Measurements from ENCODE around the gene ERBIN.
"Not testable (repeated sequence)": the region's sequence is repeated elsewhere in the genome, so short reads cannot be mapped to it uniquely, and the experiment has no call there.

ERBIN gene

GRCh38 chr5:65926276-65926783 lies at the start of gene ERBIN:
Gene ERBIN (plus strand): TSS chr5:65926575. CDS start chr5:65992719, 66,144 bp downstream.
- peak; percentile 76 for DNase-seq (ENCODE audit: extremely low read depth, insufficient read length)
- Histone ChIP-seq H3K4me3 (replicated peaks; ENCODE audit: low read depth, low read length) (peak within 1 kb of the TSS; percentile 98), H3K27me3 (replicated peaks; ENCODE audit: control insufficient read depth, insufficient read depth, low read length) (no peaks in the 10 kb centered on the region), H3K36me3 (ENCODE audit: control insufficient read depth, insufficient read depth, low read length) (no peaks in the 10 kb centered on the region)
- no peak for TF ChIP-seq CTCF (IDR thresholded peaks at IDR 0.05; ENCODE audit: insufficient read depth, low read length, poor library complexity, severe bottlenecking)

- Histone ChIP-seq H3K27me3 (replicated peaks; ENCODE audit: control insufficient read depth, insufficient read depth, low read length) (no peaks in the 10 kb centered on the region), H3K36me3 (ENCODE audit: control insufficient read depth, insufficient read depth, low read length) (no peaks in the 10 kb centered on the region), H3K4me3 (replicated peaks; ENCODE audit: low read depth, low read length) (no peak overlapping the region)
- no peak for TF ChIP-seq CTCF (IDR thresholded peaks at IDR 0.05; ENCODE audit: insufficient read depth, low read length, poor library complexity, severe bottlenecking)
- DNase-seq (ENCODE audit: extremely low read depth, insufficient read length): no peak
These were observed 49.4 kb upstream of the ERBIN start for GRCh38 chr5:65876970-65877369.

- not testable (repeated sequence) for DNase-seq (ENCODE audit: extremely low read depth, insufficient read length); H3K36me3 ChIP-seq (ENCODE audit: control insufficient read depth, insufficient read depth, low read length); H3K27me3 ChIP-seq (replicated peaks; ENCODE audit: control insufficient read depth, insufficient read depth, low read length); H3K4me3 ChIP-seq (replicated peaks; ENCODE audit: low read depth, low read length)
These were observed 46.6 kb upstream of the ERBIN start for GRCh38 chr5:65879668-65880256.

- DNase-seq (ENCODE audit: extremely low read depth, insufficient read length): no peak
- Histone ChIP-seq H3K36me3 (ENCODE audit: control insufficient read depth, insufficient read depth, low read length) (no peaks in the 10 kb centered on the region), H3K4me3 (replicated peaks; ENCODE audit: low read depth, low read length) (no peak overlapping the region), H3K27me3 (replicated peaks; ENCODE audit: control insufficient read depth, insufficient read depth, low read length) (no peaks in the 10 kb centered on the region)
- no peak for TF ChIP-seq CTCF (IDR thresholded peaks at IDR 0.05; ENCODE audit: insufficient read depth, low read length, poor library complexity, severe bottlenecking)
These were observed 45.8 kb upstream of the ERBIN start for GRCh38 chr5:65880496-65881072.

- no peaks in the 10 kb centered on the region for H3K27me3 ChIP-seq (replicated peaks; ENCODE audit: control insufficient read depth, insufficient read depth, low read length)
- no peaks in the 10 kb centered on the region for H3K36me3 ChIP-seq (ENCODE audit: control insufficient read depth, insufficient read depth, low read length)
- H3K4me3 ChIP-seq (replicated peaks; ENCODE audit: low read depth, low read length): no peak overlapping the region
- TF ChIP-seq CTCF (IDR thresholded peaks at IDR 0.05; ENCODE audit: insufficient read depth, low read length, poor library complexity, severe bottlenecking): no peak
- no peak for DNase-seq (ENCODE audit: extremely low read depth, insufficient read length)
These were observed 44.1 kb upstream of the ERBIN start for GRCh38 chr5:65882278-65882677.

GRCh38 chr5:65883461-65883860 lies 42.9 kb upstream of the ERBIN start:
- Histone ChIP-seq H3K36me3 (ENCODE audit: control insufficient read depth, insufficient read depth, low read length) (no peaks in the 10 kb centered on the region), H3K27me3 (replicated peaks; ENCODE audit: control insufficient read depth, insufficient read depth, low read length) (no peaks in the 10 kb centered on the region), H3K4me3 (replicated peaks; ENCODE audit: low read depth, low read length) (no peak overlapping the region)
- no peak for TF ChIP-seq CTCF (IDR thresholded peaks at IDR 0.05; ENCODE audit: insufficient read depth, low read length, poor library complexity, severe bottlenecking)
- no peak for DNase-seq (ENCODE audit: extremely low read depth, insufficient read length)

Data from GM06990 (cell line).